ENCODE data around the gene MAMDC2. TPM values are rescaled to one million over a fixed set of nuclear protein-coding genes. Genes with fewer than 3 reads are reported as not detected.
A peak's percentile ranks its signal among the peaks of the same experiment; 100 is the strongest.

The MAMDC2 gene
- total RNA-seq, 1 experiment from 2014 or later, result 0.26 TPM

- CTCF ChIA-PET, result interaction anchor here (0.5 kb wide), 1 partner anchor 1670 kb away, joined by 8 read pairs; no protein-coding TSS in a partner anchor
- no TSS peak for BruUV-seq (replicated peaks)
- Mint-ChIP-seq H3K4me1 (ENCODE audit: low read depth, unreplicated experiment) (peaks cover 32% of the 10 kb centered on the region), H3K4me3 (ENCODE audit: low read depth, unreplicated experiment) (no peak overlapping the region), H3K36me3 (ENCODE audit: insufficient read depth, unreplicated experiment) (peaks cover 6% of the 10 kb centered on the region), H3K27ac (ENCODE audit: unreplicated experiment) (peak overlapping the region; percentile 36), H3K9me3 (ENCODE audit: low read depth, unreplicated experiment) (no peaks in the 10 kb centered on the region), H3K27me3 (ENCODE audit: unreplicated experiment) (no peaks in the 10 kb centered on the region)
- intact Hi-C loops (cut with micrococcal nuclease; ENCODE audit: unreplicated experiment), result loop anchor here (10.0 kb wide), 1 partner anchor 64 kb away; no protein-coding TSS in a partner anchor
- peak; percentile 48 for DNase-seq
- no peak for TF ChIP-seq CTCF (IDR thresholded peaks at IDR 0.05; ENCODE audit: unreplicated experiment)
Observed at GRCh38 chr9:70049236-70049635, 5.6 kb downstream of the MAMDC2 start.

GRCh38 chr9:70049672-70050271 lies 6.1 kb downstream of the MAMDC2 start:
- H3K36me3 Mint-ChIP-seq (ENCODE audit: insufficient read depth, unreplicated experiment), result peaks cover under 1% of the 10 kb centered on the region
- no TSS peak for BruUV-seq (replicated peaks)
- H3K9me3 Mint-ChIP-seq (ENCODE audit: low read depth, unreplicated experiment), result no peaks in the 10 kb centered on the region
- CTCF ChIA-PET, result no interaction called here
- H3K4me3 Mint-ChIP-seq (ENCODE audit: low read depth, unreplicated experiment), result no peak overlapping the region
- intact Hi-C loops (cut with micrococcal nuclease; ENCODE audit: unreplicated experiment), result loop anchor here (10.0 kb wide), 1 partner anchor 65 kb away; no protein-coding TSS in a partner anchor
- no peak for TF ChIP-seq CTCF (IDR thresholded peaks at IDR 0.05; ENCODE audit: unreplicated experiment)
- H3K4me1 Mint-ChIP-seq (ENCODE audit: low read depth, unreplicated experiment), result peaks cover 35% of the 10 kb centered on the region
- H3K27me3 Mint-ChIP-seq (ENCODE audit: unreplicated experiment), result no peaks in the 10 kb centered on the region
- no peak for DNase-seq
- H3K27ac Mint-ChIP-seq (ENCODE audit: unreplicated experiment), result no peak overlapping the region

GRCh38 chr9:70052768-70053167 lies 9.1 kb downstream of the MAMDC2 start:
- Mint-ChIP-seq H3K9me3 (ENCODE audit: low read depth, unreplicated experiment) (no peaks in the 10 kb centered on the region), H3K27ac (ENCODE audit: unreplicated experiment) (no peak overlapping the region), H3K4me1 (ENCODE audit: low read depth, unreplicated experiment) (peaks cover 35% of the 10 kb centered on the region), H3K4me3 (ENCODE audit: low read depth, unreplicated experiment) (no peak overlapping the region), H3K27me3 (ENCODE audit: unreplicated experiment) (no peaks in the 10 kb centered on the region), H3K36me3 (ENCODE audit: insufficient read depth, unreplicated experiment) (no peaks in the 10 kb centered on the region)
- BruUV-seq (replicated peaks), result no TSS peak
- CTCF ChIA-PET, result no interaction called here
- intact Hi-C loops (cut with micrococcal nuclease; ENCODE audit: unreplicated experiment), result no loop called here
- TF ChIP-seq CTCF (IDR thresholded peaks at IDR 0.05; ENCODE audit: unreplicated experiment), result no peak
- no peak for DNase-seq

- no peak for TF ChIP-seq CTCF (IDR thresholded peaks at IDR 0.05; ENCODE audit: unreplicated experiment)
Observed at GRCh38 chr9:70053864-70054263, 10.2 kb downstream of the MAMDC2 start.

More at GRCh38 chr9:70053864-70054263, 10.2 kb downstream of the MAMDC2 start:
- H3K9me3 Mint-ChIP-seq (ENCODE audit: low read depth, unreplicated experiment), result no peaks in the 10 kb centered on the region
- intact Hi-C loops (cut with micrococcal nuclease; ENCODE audit: unreplicated experiment), result no loop called here
- H3K27ac Mint-ChIP-seq (ENCODE audit: unreplicated experiment), result peak overlapping the region; percentile 12
- H3K27me3 Mint-ChIP-seq (ENCODE audit: unreplicated experiment), result no peaks in the 10 kb centered on the region
- DNase-seq, result peak; percentile 42
- CTCF ChIA-PET, result interaction anchor here (0.9 to 1.1 kb wide), 2 partner anchors 9 to 51 kb away, joined by 4 read pairs; no protein-coding TSS in a partner anchor
- H3K36me3 Mint-ChIP-seq (ENCODE audit: insufficient read depth, unreplicated experiment), result no peaks in the 10 kb centered on the region
- H3K4me3 Mint-ChIP-seq (ENCODE audit: low read depth, unreplicated experiment), result peak overlapping the region; percentile 3
- BruUV-seq (replicated peaks), result no TSS peak
- peaks cover 30% of the 10 kb centered on the region for H3K4me1 Mint-ChIP-seq (ENCODE audit: low read depth, unreplicated experiment)

All from Calu3 (cell line).